Neuron (in vitro differentiated cells): ENCODE data around the gene HUS1.
"Not testable (repeated sequence)": the region's sequence is repeated elsewhere in the genome, so short reads cannot be mapped to it uniquely, and the experiment has no call there.

Experiments used
- H2AFZ ChIP-seq: one replicate; pipeline ENCODE4 v1.6.1; 2013; ENCODE audit warnings: low read depth, mild to moderate bottlenecking, inconsistent platforms, low read length, moderate library complexity
- H3K27me3 ChIP-seq: one replicate; pipeline ENCODE4 v1.6.1; 2013; ENCODE audit warnings: low read length; ENCODE audit not compliant: insufficient read depth
- H3K36me3 ChIP-seq: one replicate; pipeline ENCODE4 v1.6.1; 2013; ENCODE audit warnings: low read length; ENCODE audit not compliant: insufficient read depth
- H3K4me1 ChIP-seq: one replicate; pipeline ENCODE4 v1.6.1; 2013; ENCODE audit warnings: low read length; ENCODE audit not compliant: insufficient read depth
- H3K4me3 ChIP-seq: 2 replicates; pipeline ENCODE4 v1.5.1; 2013; ENCODE audit warnings: mild to moderate bottlenecking, low read length, moderate library complexity
- H3K9me3 ChIP-seq: one replicate; pipeline ENCODE4 v1.6.1; 2013; ENCODE audit warnings: low read length

The HUS1 gene

GRCh38 chr7:47938574-47939165 lies 40.7 kb downstream of the HUS1 start:
- Histone ChIP-seq H3K27me3 (no peaks in the 10 kb centered on the region), H3K4me3 (no peak overlapping the region), H2AFZ (no peak overlapping the region), H3K4me1 (peaks cover 23% of the 10 kb centered on the region), H3K9me3 (no peaks in the 10 kb centered on the region), H3K36me3 (no peaks in the 10 kb centered on the region)

GRCh38 chr7:47937711-47938573 lies 41.5 kb downstream of the HUS1 start:
- no peak overlapping the region for H3K4me3 ChIP-seq
- peaks cover 23% of the 10 kb centered on the region for H3K4me1 ChIP-seq
- no peaks in the 10 kb centered on the region for H3K36me3 ChIP-seq
- no peaks in the 10 kb centered on the region for H3K27me3 ChIP-seq
- no peaks in the 10 kb centered on the region for H3K9me3 ChIP-seq
- H2AFZ ChIP-seq = no peak overlapping the region

GRCh38 chr7:47937065-47937687 lies 42.2 kb downstream of the HUS1 start:
- Histone ChIP-seq H3K4me1 (peaks cover 23% of the 10 kb centered on the region), H3K36me3 (no peaks in the 10 kb centered on the region), H3K4me3 (no peak overlapping the region), H3K27me3 (no peaks in the 10 kb centered on the region), H3K9me3 (no peaks in the 10 kb centered on the region), H2AFZ (no peak overlapping the region)

GRCh38 chr7:47936323-47936722 lies 43.1 kb downstream of the HUS1 start:
- Histone ChIP-seq H3K27me3 (no peaks in the 10 kb centered on the region), H3K4me3 (no peak overlapping the region), H3K36me3 (no peaks in the 10 kb centered on the region), H3K9me3 (no peaks in the 10 kb centered on the region), H3K4me1 (peaks cover 23% of the 10 kb centered on the region), H2AFZ (no peak overlapping the region)

GRCh38 chr7:47935336-47935735 lies 44.1 kb downstream of the HUS1 start:
- Histone ChIP-seq H2AFZ (no peak overlapping the region), H3K4me1 (peaks cover 21% of the 10 kb centered on the region), H3K4me3 (no peak overlapping the region), H3K27me3 (no peaks in the 10 kb centered on the region), H3K36me3 (no peaks in the 10 kb centered on the region), H3K9me3 (no peaks in the 10 kb centered on the region)

- Histone ChIP-seq H3K4me1 (peaks cover 20% of the 10 kb centered on the region), H3K9me3 (no peaks in the 10 kb centered on the region), H2AFZ (no peak overlapping the region), H3K27me3 (no peaks in the 10 kb centered on the region), H3K36me3 (no peaks in the 10 kb centered on the region), H3K4me3 (no peak overlapping the region)
These were observed 44.6 kb downstream of the HUS1 start for GRCh38 chr7:47934831-47935230.

- Histone ChIP-seq H2AFZ (no peak overlapping the region), H3K4me3 (no peak overlapping the region), H3K27me3 (no peaks in the 10 kb centered on the region), H3K9me3 (no peaks in the 10 kb centered on the region), H3K4me1 (peaks cover 20% of the 10 kb centered on the region), H3K36me3 (no peaks in the 10 kb centered on the region)
These were observed 46.2 kb downstream of the HUS1 start for GRCh38 chr7:47933215-47933614.

GRCh38 chr7:47932466-47933037 lies 46.9 kb downstream of the HUS1 start:
- Histone ChIP-seq H3K36me3 (no peaks in the 10 kb centered on the region), H3K4me3 (no peak overlapping the region), H3K27me3 (no peaks in the 10 kb centered on the region), H3K4me1 (peaks cover 18% of the 10 kb centered on the region), H3K9me3 (no peaks in the 10 kb centered on the region), H2AFZ (no peak overlapping the region)

GRCh38 chr7:47932016-47932415 lies 47.4 kb downstream of the HUS1 start:
- Histone ChIP-seq H3K9me3 (no peaks in the 10 kb centered on the region), H3K36me3 (no peaks in the 10 kb centered on the region), H3K27me3 (no peaks in the 10 kb centered on the region), H2AFZ (no peak overlapping the region), H3K4me3 (no peak overlapping the region), H3K4me1 (peaks cover 14% of the 10 kb centered on the region)

GRCh38 chr7:47931005-47932004 lies 48.1 kb downstream of the HUS1 start:
- no peak overlapping the region for H2AFZ ChIP-seq
- H3K36me3 ChIP-seq = no peaks in the 10 kb centered on the region
- H3K4me1 ChIP-seq = peaks cover 7% of the 10 kb centered on the region
- H3K4me3 ChIP-seq = no peak overlapping the region
- no peaks in the 10 kb centered on the region for H3K27me3 ChIP-seq
- H3K9me3 ChIP-seq = no peaks in the 10 kb centered on the region

GRCh38 chr7:47924266-47924665 lies 55.1 kb downstream of the HUS1 start:
- no peaks in the 10 kb centered on the region for H3K9me3 ChIP-seq
- no peaks in the 10 kb centered on the region for H3K36me3 ChIP-seq
- no peak overlapping the region for H3K4me3 ChIP-seq
- no peak overlapping the region for H2AFZ ChIP-seq
- no peaks in the 10 kb centered on the region for H3K27me3 ChIP-seq
- no peaks in the 10 kb centered on the region for H3K4me1 ChIP-seq

GRCh38 chr7:47923081-47923875 lies 56.1 kb downstream of the HUS1 start:
- not testable (repeated sequence) for H3K27me3 ChIP-seq, H3K4me1 ChIP-seq, H3K4me3 ChIP-seq, H2AFZ ChIP-seq, H3K9me3 ChIP-seq, H3K36me3 ChIP-seq
